ENCODE results near the gene CPM. TPM values are rescaled to one million over a fixed set of nuclear protein-coding genes. Genes with fewer than 3 reads are reported as not detected.

Gene CPM
- total and polyA plus RNA-seq, 8 donors = 5.7 to 103 (median 45.8) TPM

GRCh38 chr12:68940731-68941130 is 7.8 kb upstream of the CPM start:
- no peaks in the 10 kb centered on the region for H3K36me3 ChIP-seq
- H3K27ac ChIP-seq = no peak overlapping the region

DNA sequence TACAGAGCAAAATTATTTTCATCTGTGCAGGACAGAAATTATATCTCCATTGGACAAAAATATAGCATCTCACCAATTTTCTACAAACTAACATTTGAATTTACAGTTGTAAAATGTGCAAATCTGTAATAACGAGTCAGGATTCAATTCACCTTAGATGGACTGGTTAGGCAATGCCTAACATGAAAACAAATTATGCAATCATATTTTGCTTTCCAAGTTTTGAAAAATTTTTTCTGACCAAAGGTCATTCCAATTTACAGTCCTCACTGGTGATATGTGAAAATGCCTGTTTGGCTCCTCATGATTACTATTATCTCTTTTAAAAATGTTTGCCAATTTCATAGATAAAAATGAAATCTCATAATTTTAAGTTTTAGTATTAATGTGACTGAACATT is 6.5 kb upstream of the CPM start:
- H3K36me3 ChIP-seq = no peaks in the 10 kb centered on the region
- no peak overlapping the region for H3K27ac ChIP-seq
- intact Hi-C loops (cut with DNase I; ENCODE audit: low total_unique reads) = no loop called here
- H3K9me3 ChIP-seq = no peaks in the 10 kb centered on the region
- H3K4me3 ChIP-seq = no peak overlapping the region
- DNase-seq = no peak
- peaks cover 0 to 16% (median 9%) of the 10 kb centered on the region in 4 donors for H3K4me1 ChIP-seq
- 61 to 74% (median 64%) methylated on average over 1 of the region's 1 CpG for WGBS, 5 donors
- TF ChIP-seq, protein P1, sequence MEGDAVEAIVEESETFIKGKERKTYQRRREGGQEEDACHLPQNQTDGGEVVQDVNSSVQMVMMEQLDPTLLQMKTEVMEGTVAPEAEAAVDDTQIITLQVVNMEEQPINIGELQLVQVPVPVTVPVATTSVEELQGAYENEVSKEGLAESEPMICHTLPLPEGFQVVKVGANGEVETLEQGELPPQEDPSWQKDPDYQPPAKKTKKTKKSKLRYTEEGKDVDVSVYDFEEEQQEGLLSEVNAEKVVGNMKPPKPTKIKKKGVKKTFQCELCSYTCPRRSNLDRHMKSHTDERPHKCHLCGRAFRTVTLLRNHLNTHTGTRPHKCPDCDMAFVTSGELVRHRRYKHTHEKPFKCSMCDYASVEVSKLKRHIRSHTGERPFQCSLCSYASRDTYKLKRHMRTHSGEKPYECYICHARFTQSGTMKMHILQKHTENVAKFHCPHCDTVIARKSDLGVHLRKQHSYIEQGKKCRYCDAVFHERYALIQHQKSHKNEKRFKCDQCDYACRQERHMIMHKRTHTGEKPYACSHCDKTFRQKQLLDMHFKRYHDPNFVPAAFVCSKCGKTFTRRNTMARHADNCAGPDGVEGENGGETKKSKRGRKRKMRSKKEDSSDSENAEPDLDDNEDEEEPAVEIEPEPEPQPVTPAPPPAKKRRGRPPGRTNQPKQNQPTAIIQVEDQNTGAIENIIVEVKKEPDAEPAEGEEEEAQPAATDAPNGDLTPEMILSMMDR (IDR thresholded peaks at IDR 0.05) = no peak
- TF ChIP-seq EP300 (IDR thresholded peaks at IDR 0.05) = no peak
- TF ChIP-seq POLR2AphosphoS5 (IDR thresholded peaks at IDR 0.05) = no peak
- no peak for TF ChIP-seq POLR2A (IDR thresholded peaks at IDR 0.05)
- no peaks in the 10 kb centered on the region for H3K27me3 ChIP-seq

More at GRCh38 chr12:68940731-68941130, 7.8 kb upstream of the CPM start:
- H3K27me3 ChIP-seq = no peaks in the 10 kb centered on the region
- no peak overlapping the region for H3K4me3 ChIP-seq
- intact Hi-C loops (cut with DNase I; ENCODE audit: low total_unique reads) = no loop called here
- no peak for TF ChIP-seq POLR2A (IDR thresholded peaks at IDR 0.05)
- TF ChIP-seq, protein P1 (IDR thresholded peaks at IDR 0.05) = no peak
- peaks cover 0 to 16% (median 9%) of the 10 kb centered on the region in 4 donors for H3K4me1 ChIP-seq
- DNase-seq = no peak
- no peaks in the 10 kb centered on the region for H3K9me3 ChIP-seq

DNA sequence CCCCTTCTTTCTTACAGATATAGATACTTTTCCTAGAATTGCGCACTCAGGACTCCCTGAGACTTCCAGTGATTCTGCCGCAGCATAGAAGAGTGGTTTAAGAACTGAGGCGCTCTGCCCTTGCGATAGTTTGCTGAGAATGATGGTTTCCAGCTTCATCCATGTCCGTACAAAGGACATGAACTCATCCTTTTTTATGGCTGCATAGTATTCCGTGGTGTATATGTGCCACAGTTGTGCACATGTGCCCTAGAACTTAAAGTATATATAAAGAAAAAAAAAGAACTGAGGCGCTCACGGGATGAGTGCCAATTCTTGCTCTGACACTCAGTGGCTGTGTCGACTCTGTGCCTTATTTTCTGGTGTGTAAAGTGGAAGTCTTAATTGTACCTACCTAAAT is 1.4 kb upstream of the CPM start:
- 93 to 98% (median 95%) methylated on average over 9 of the region's 9 CpGs for WGBS, 5 donors
- intact Hi-C loops (cut with DNase I; ENCODE audit: low total_unique reads) = no loop called here
- H3K4me3 ChIP-seq = no peak overlapping the region
- DNase-seq = no peak
- TF ChIP-seq, protein P1 (IDR thresholded peaks at IDR 0.05) = no peak
- TF ChIP-seq POLR2A (IDR thresholded peaks at IDR 0.05) (no peak), EP300 (IDR thresholded peaks at IDR 0.05) (no peak), POLR2AphosphoS5 (IDR thresholded peaks at IDR 0.05) (no peak)
- H3K9me3 ChIP-seq = no peaks in the 10 kb centered on the region
- no peaks in the 10 kb centered on the region for H3K36me3 ChIP-seq
- H3K4me1 ChIP-seq = peaks cover 0 to 30% (median 20%) of the 10 kb centered on the region in 4 donors
- H3K27ac ChIP-seq = no peak overlapping the region
- H3K27me3 ChIP-seq = peaks cover 0 to 10% (median 5%) of the 10 kb centered on the region in 3 donors

DNA sequence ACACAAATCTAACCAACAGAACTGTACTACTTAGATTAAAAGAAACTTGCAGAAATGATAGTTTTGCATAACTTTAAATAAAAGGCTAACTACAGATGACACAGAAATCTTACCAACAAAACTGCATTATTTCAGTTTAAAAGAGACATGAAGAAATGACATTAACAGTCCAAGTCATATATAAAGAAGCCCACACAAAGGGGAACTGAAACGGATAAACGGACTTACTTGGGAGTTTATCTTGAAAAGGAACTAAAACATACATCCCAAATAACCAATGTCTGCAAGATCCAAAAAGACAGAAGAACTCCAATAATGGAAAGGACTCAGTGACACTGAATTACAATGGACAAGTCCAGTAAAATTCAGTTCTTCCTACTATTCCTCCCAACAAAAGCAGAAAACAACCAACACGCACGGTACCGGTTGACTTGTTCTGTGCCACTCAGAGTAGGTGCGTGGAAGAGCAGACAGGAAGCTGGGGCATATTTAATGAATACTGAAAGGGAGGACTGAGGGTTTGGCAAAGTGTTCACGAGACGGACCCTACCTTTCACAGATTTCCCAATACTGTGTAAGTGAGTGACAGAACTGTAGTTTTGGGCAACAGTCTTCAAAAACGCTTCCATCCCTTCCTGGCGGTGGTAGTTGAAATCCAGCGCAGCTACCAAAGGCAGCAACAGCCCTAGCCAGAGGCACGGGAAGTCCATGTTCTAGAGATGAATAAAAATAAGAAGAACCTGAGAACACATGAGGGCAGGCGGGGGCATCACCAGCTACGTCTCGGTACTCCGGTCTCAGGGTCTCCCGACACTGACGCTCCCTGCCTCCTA is 627 bp downstream of the CPM start:
- TF ChIP-seq POLR2AphosphoS5 (IDR thresholded peaks at IDR 0.05) (no peak), EP300 (IDR thresholded peaks at IDR 0.05) (no peak), POLR2A (IDR thresholded peaks at IDR 0.05) (no peak)
- TF ChIP-seq, protein P1 (IDR thresholded peaks at IDR 0.05) = no peak
- peaks cover 0 to 25% (median 18%) of the 10 kb centered on the region in 4 donors for H3K4me1 ChIP-seq
- 2 to 8% (median 5%) methylated on average over 18 of the region's 18 CpGs for WGBS, 5 donors
- H3K4me3 ChIP-seq = peak overlapping the region; percentile 58 to 91 (median 72)
- DNase-seq = peak in 1 of 2 donors; percentile 12
- peaks cover 0 to 10% (median 5%) of the 10 kb centered on the region in 3 donors for H3K27me3 ChIP-seq
- H3K27ac ChIP-seq = peak overlapping the region; percentile 74 to 88 (median 79)
- intact Hi-C loops (cut with DNase I; ENCODE audit: low total_unique reads) = no loop called here
- H3K36me3 ChIP-seq = no peaks in the 10 kb centered on the region
- no peaks in the 10 kb centered on the region for H3K9me3 ChIP-seq
